GM12878 (cell line): ENCODE measurements around the gene KCNJ10. TPM values are rescaled to one million over a fixed set of nuclear protein-coding genes. Genes with fewer than 3 reads are reported as not detected.

Experiments
- ATAC-seq: fragments of 200-7000 bp; cut with Tn5 transposase; 3 replicates; pipeline ENCODE4 v1.9.1; 2020; ENCODE audit warnings: mild to moderate bottlenecking, moderate library complexity
- BruUV-seq: library from RNA; stranded (reverse); fragments of 400-500 nt; replicated peaks from 2 replicates; lab custom pipeline; 2021; lab: Mats Ljungman, UMichigan
- CTCF ChIA-PET: fragments of 300-600 bp; sonication (Branson Sonifier 250); formaldehyde crosslinking; extraction: SDS; loops from one replicate; lab custom pipeline; 2021; ENCODE audit warnings: inconsistent platforms; lab: Yijun Ruan, JAX
- POLR2A ChIA-PET: fragments of 350-600 bp; formaldehyde crosslinking; extraction: SDS; loops from one replicate; lab custom pipeline; 2021; ENCODE audit warnings: inconsistent platforms; lab: Charles Lee
- RAD21 ChIA-PET: fragments of 300-600 bp; sonication (Branson Sonifier 250); formaldehyde crosslinking; loops from one replicate; lab custom pipeline; 2023; ENCODE audit warnings: antibody characterized with exemption; ENCODE audit not compliant: unreplicated experiment; lab: Charles Lee
- SMC1A ChIA-PET: fragments of 300-600 bp; sonication (Branson Sonifier 250); formaldehyde crosslinking; loops from one replicate; lab custom pipeline; 2023; ENCODE audit not compliant: unreplicated experiment, uncharacterized antibody; lab: Charles Lee
- DNase-seq: peaks from one replicate; pipeline ENCODE4 v3.0.0-alpha.2; 2011; ENCODE audit warnings: low read depth, low spot score
- FAIRE-seq: peaks from 3 replicates; lab custom pipeline; 2011; peaks lifted over from hg19 to GRCh38; lab: Jason Lieb, UNC
- H2AFZ ChIP-seq: 2 replicates; pipeline ENCODE4 v1.6.0; 2011; ENCODE audit warnings: low read depth, low read length, control low read depth; ENCODE audit not compliant: control insufficient read depth
- H3K27ac ChIP-seq: 2 replicates; pipeline ENCODE4 v1.5.1; 2011; ENCODE audit warnings: control low read depth; ENCODE audit not compliant: control insufficient read depth, insufficient read depth
- H3K27me3 ChIP-seq, 2 experiments: replicated peaks in 1 of 2; 2 replicates each; pipeline versions ENCODE4 v1.6.0 to v1.6.1; 2011; ENCODE audit warnings: low read length in 1 of 2; ENCODE audit not compliant: control insufficient read depth in 2 of 2, insufficient read depth in 2 of 2
- H3K36me3 ChIP-seq, 2 experiments: 2 replicates each; pipeline ENCODE4 v1.5.1; 2011; ENCODE audit warnings: low read length in 1 of 2; ENCODE audit not compliant: control insufficient read depth in 2 of 2, insufficient read depth in 2 of 2
- H3K4me1 ChIP-seq: 2 replicates; pipeline ENCODE4 v1.6.1; 2011; ENCODE audit warnings: mild to moderate bottlenecking, low read length, moderate library complexity, mixed read lengths; ENCODE audit not compliant: control insufficient read depth, insufficient read depth
- H3K4me2 ChIP-seq: 2 replicates; pipeline ENCODE4 v1.6.0; 2011; ENCODE audit warnings: control low read depth; ENCODE audit not compliant: control insufficient read depth, insufficient read depth
- H3K4me3 ChIP-seq: fragments of 200-600 bp; sonication (generic); 2 replicates; pipeline ENCODE4 v1.5.1; 2016
- H3K79me2 ChIP-seq: 2 replicates; pipeline ENCODE4 v1.6.0; 2011; ENCODE audit warnings: low read length; ENCODE audit not compliant: control insufficient read depth, insufficient read depth
- H3K9ac ChIP-seq: 2 replicates; pipeline ENCODE4 v1.8.0; 2011; ENCODE audit warnings: low read length, control low read depth, mixed read lengths; ENCODE audit not compliant: control insufficient read depth, insufficient read depth
- H3K9me3 ChIP-seq: replicated peaks from 3 replicates; pipeline ENCODE4 v1.5.1; 2011; ENCODE audit warnings: mild to moderate bottlenecking, low read length; ENCODE audit not compliant: control insufficient read depth, insufficient read depth
- H4K20me1 ChIP-seq: 2 replicates; pipeline ENCODE4 v1.6.0; 2011; ENCODE audit not compliant: control insufficient read depth, insufficient read depth
- IKZF1 ChIP-seq: fragments of 450-650 bp; conservative IDR thresholded peaks from 2 replicates; pipeline ENCODE4 v1.6.1; 2017; ENCODE audit warnings: antibody characterized with exemption, mild to moderate bottlenecking
- JUNB ChIP-seq: IDR thresholded peaks from 2 replicates; pipeline ENCODE4 v1.6.1; 2016; ENCODE audit warnings: antibody characterized with exemption, mild to moderate bottlenecking
- PRDM15 ChIP-seq: fragments of 450-650 bp; formaldehyde crosslinking; IDR thresholded peaks from 2 replicates; pipeline ENCODE4 v1.4.0; 2020; ENCODE audit warnings: mild to moderate bottlenecking, moderate library complexity
- WGBS: methylation state at CpG from one replicate; pipeline ENCODE4 v1.1.6; 2016; ENCODE audit warnings: low lambda C conversion rate; ENCODE audit not compliant: insufficient replicate concordance, insufficient coverage; ENCODE audit errors: missing lambda C conversion rate; 5-methylcytosine and 5-hydroxymethylcytosine counted together
- in situ Hi-C: fragments of 300-500 bp; cut with MboI; formaldehyde crosslinking; loops from 9 replicates; pipeline ENCODE4 v1.14.3; 2018; ENCODE audit warnings: mixed read lengths
- intact Hi-C: fragments of 100-400 bp; cut with micrococcal nuclease; formaldehyde crosslinking; loops from one replicate; pipeline ENCODE4 v1.14.2; 2022; ENCODE audit not compliant: unreplicated experiment
- polyA plus RNA-seq, 11 experiments: library from polyadenylated mRNA; depleted of rRNA in 4 of 11; unstranded in 6 of 11; stranded (reverse) in 5 of 11; fragments of >200 nt; fragmentation: Nextera tagmentation in 4 of 11; fragmentation: Illumina TruSeq in 1 of 11; extraction: Ambion mirVana in 4 of 11; extraction: Trizol in 1 of 11; gene quantifications; 1 replicate in 1 of 11; 2 replicates in 10 of 11; pipeline versions ENCODE4 v1.2.1 to v1.2.3, GENCODE V29; 2011 to 2016; ENCODE audit warnings: inconsistent platforms in 2 of 11, missing spikeins in 2 of 11, low read depth in 1 of 11
- total RNA-seq, 4 experiments: library from RNA; depleted of rRNA in 3 of 4; stranded (reverse); fragments of >200 nt in 3 of 4; fragmentation: Illumina TruSeq in 1 of 4; extraction: Trizol in 1 of 4; gene quantifications; 2 replicates each; pipeline versions ENCODE4 v1.2.1 to v1.2.3, GENCODE V29; 2013 to 2021

Gene KCNJ10
- total and polyA plus RNA-seq, 10 of the 15 experiments (the other 5 are each of a cell fraction or from before 2014, with no cell fraction given): 0.01 to 0.29 (median 0.09) TPM; not detected in 2

- Histone ChIP-seq H2AFZ (no peak overlapping the region), H3K36me3 (no peaks in the 10 kb centered on the region), H3K9me3 (no peaks in the 10 kb centered on the region), H3K9ac (no peak overlapping the region), H3K4me1 (no peaks in the 10 kb centered on the region), H3K79me2 (no peaks in the 10 kb centered on the region), H3K27me3 (no peaks in the 10 kb centered on the region), H3K27ac (no peak overlapping the region), H4K20me1 (no peaks in the 10 kb centered on the region), H3K4me3 (no peak overlapping the region), H3K4me2 (no peak overlapping the region)
- BruUV-seq: no TSS peak
- DNase-seq (no peak), FAIRE-seq (no peak), ATAC-seq (no peak)
- in situ Hi-C loops (no loop called here), intact Hi-C loops (no loop called here)
- ChIA-PET RAD21 (interaction anchor here (1.0 to 1.1 kb wide), 2 partner anchors 108 to 869 kb away, joined by 3 to 4 read pairs; no protein-coding TSS in a partner anchor), POLR2A (no interaction called here), SMC1A (no interaction called here), CTCF (interaction anchor here (1.0 to 12.5 kb wide), 5 partner anchors 11 to 202 kb away, joined by 3 to 422 read pairs (median 4); partner anchors contain the start of gene TAGLN2)
- no peak for TF ChIP-seq IKZF1
- TF ChIP-seq PRDM15 (CRISPR knock-in tag): no peak
- 8% methylated on average over 2 of the region's 2 CpGs for WGBS
Measured at GRCh38 chr1:160001440-160001839, 68.5 kb downstream of the KCNJ10 start.

GRCh38 chr1:159999204-159999603, 70.8 kb downstream of the KCNJ10 start:
- H3K27me3 ChIP-seq: no peaks in the 10 kb centered on the region; a peak in 1 of 4 replicates
- ATAC-seq (no peak), DNase-seq (no peak), FAIRE-seq (no peak)
- POLR2A ChIA-PET: no interaction called here
- no peaks in the 10 kb centered on the region for H3K79me2 ChIP-seq
- 38% methylated on average over 4 of the region's 4 CpGs for WGBS
- no peak overlapping the region for H2AFZ ChIP-seq
- H4K20me1 ChIP-seq: no peaks in the 10 kb centered on the region
- no peaks in the 10 kb centered on the region for H3K4me1 ChIP-seq
- in situ Hi-C loops (no loop called here), intact Hi-C loops (no loop called here)
- no TSS peak for BruUV-seq
- no peaks in the 10 kb centered on the region for H3K36me3 ChIP-seq
- CTCF ChIA-PET: interaction anchor here (1.2 to 12.5 kb wide), 4 partner anchors 9 to 201 kb away, joined by 3 to 422 read pairs (median 12); partner anchors contain the start of gene TAGLN2
- no peaks in the 10 kb centered on the region for H3K9me3 ChIP-seq
- TF ChIP-seq JUNB: no peak
- H3K27ac ChIP-seq: no peak overlapping the region
- no peak overlapping the region for H3K4me3 ChIP-seq
- SMC1A ChIA-PET: interaction anchor here (1.2 to 1.6 kb wide), 3 partner anchors 8 to 107 kb away, joined by 3 to 6 read pairs (median 4); no protein-coding TSS in a partner anchor
- H3K9ac ChIP-seq: no peak overlapping the region
- RAD21 ChIA-PET: no interaction called here
- H3K4me2 ChIP-seq: no peak overlapping the region
